GM12892 (cell line): Measurements from ENCODE around the gene PHPT1.
"Not testable (repeated sequence)": the region's sequence is repeated elsewhere in the genome, so short reads cannot be mapped to it uniquely, and the experiment has no call there.

ENCODE experiments used
- DNase-seq: peaks from one replicate; pipeline ENCODE4 v3.0.0; 2011; ENCODE audit not compliant: insufficient read length
- FAIRE-seq: peaks from 2 replicates; lab custom pipeline; 2011; peaks lifted over from hg19 to GRCh38; lab: Jason Lieb, UNC
- POLR2A ChIP-seq: IDR thresholded peaks from 2 replicates; pipeline ENCODE4 v1.6.1; 2011; ENCODE audit warnings: low read depth, low read length, control low read depth
- POLR2AphosphoS5 ChIP-seq: IDR thresholded peaks from 2 replicates; pipeline ENCODE4 v1.6.1; 2011; ENCODE audit warnings: low read depth, low read length, control low read depth
- TAF1 ChIP-seq: IDR thresholded peaks from 2 replicates; pipeline ENCODE4 v1.6.1; 2011; ENCODE audit warnings: low read depth, mild to moderate bottlenecking, control low read depth, low read length, borderline replicate concordance

PHPT1 gene

DNA sequence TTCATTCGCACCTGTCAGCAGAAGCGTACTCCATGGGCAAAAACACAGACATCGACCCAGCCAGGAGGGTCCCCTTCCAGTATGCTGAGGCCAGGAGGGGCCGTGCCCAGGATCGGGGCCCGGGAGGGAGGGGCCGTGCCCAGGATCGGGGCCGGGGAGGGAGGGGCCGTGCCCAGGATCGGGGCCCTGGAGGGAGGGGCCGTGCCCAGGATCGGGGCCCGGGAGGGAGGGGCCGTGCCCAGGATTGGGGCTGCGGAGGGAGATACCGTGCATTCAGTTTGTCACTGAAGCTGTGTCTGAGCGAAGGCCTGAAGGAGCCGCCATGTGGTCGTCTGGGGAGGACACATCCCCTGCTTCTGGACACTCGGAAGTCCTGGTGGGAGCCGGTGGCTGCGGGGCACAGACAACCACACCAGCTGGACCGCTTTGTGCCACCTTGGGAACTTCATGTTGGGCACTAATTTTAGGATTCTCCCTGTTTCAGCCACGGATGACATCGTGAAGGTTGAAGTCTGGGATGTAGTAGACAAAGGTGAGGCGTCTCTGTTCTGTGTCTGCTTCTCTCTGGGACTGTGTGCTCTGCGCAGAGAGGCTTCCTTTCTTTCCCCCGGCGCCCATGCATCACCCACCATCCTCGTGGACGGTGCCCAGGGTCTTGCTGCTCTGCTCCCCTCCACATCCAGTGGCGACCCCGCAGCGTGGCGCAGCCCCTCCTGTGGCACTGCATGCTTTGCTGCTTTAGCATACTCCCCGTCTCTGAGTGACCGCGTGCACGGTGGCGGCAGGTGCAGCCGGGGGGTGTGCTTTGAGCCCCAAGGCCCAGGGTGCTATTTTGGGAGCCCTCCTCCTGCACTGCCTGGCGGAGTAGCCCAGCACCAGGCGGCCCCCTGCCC, 23.7 kb upstream of the PHPT1 start:
- DNase-seq (no peak), FAIRE-seq (no peak)
- TF ChIP-seq POLR2A = no peak
- no peak for TF ChIP-seq POLR2AphosphoS5
- no peak for TF ChIP-seq TAF1

DNA sequence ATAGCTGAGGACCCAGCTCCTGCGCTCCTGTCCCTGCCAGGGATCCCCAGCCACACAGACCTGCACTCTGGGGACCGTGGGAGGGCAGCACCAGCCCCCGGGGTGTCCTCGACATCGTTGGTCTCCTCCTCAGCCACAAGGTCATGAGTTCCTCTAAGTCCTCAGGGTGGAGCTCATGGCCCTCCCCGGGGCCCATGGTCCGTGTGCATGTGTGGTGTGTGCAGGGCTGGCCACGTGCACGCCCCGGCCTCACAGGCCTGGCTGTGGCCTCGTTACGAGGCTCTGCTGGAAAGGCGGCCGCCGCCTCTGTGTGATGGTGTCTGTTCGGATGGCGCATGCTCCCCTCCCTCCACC, 23.0 kb upstream of the PHPT1 start:
- FAIRE-seq (no peak), DNase-seq (no peak)
- TF ChIP-seq POLR2AphosphoS5 (no peak), TAF1 (no peak), POLR2A (no peak)

DNA sequence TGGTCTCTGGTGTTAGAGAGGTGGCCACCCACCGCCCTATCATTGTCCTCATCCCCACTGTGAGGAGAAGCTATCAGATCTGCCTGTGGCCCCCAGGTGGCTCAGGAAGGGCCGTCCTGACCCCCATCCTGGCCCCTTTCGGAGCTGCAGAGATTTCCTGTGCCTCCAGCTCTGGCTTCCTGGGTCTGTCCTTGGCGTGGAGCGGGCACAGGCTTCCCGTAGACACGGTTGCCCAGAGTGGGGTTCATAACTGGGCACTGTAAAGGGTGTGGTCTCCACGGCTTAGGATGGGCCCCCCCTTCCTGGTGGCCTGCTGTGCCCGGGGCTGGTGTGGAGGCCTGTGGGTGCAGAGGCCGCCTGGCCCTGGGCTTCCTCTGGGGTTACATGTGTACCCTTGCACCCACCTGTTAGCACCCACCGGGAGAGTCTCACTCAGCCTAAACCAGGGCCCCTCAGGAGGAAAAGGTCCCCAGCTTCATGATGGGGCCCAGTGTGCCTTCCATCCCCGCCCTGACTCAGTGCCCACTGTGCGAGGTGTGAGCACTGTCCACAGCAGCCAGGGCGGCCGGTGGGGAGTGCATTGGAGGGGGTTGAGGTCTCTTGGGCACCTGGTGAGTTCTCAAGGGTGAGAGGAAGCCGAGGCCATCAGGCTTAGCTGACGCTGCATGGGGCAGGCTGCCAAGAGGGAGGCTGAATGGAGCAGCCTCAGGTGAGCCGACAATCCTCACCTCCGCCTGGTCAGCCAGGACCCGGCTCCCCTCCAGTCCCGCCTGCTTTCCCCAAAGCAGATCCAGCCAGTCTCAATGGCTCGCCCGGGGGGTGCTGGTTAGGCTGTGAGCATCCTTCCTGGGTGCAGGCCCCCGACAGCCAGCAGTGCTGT, 22.3 kb upstream of the PHPT1 start:
- FAIRE-seq (no peak), DNase-seq (no peak)
- TF ChIP-seq POLR2A = no peak
- no peak for TF ChIP-seq TAF1
- no peak for TF ChIP-seq POLR2AphosphoS5

DNA sequence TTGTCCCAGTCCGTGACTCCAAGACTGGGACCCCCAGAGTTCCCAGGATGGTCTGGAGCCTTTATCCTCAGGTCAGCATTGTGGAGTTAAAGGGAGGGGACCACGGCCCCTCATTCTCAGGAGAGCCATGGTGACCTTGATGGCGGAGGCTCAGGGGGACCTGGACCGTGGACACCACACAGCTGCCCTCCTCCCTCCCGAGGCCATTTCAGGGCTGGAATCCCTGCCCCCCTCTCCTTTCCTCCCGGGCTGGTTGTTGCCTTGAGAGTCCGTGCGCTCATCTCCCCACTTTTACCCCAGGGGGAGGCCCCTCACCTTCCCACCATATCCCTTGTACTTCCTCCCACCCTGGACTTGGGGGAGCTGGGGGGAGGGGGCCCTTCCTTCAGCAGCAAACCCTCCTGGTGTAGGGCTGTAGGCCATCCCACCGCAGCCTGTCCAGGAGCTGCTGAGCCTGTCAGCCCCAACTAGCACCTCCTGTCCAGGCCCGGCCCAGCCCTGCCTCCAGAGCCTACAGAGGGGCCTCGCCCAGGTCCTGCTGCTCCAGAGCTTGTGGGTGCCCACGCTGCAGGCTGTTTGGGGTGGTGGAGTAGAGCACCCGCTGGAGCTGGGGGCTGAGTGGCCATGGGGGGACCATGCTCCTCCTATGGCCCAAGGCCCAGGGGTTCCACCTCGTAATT, 21.3 kb upstream of the PHPT1 start:
- DNase-seq (no peak), FAIRE-seq (no peak)
- TF ChIP-seq POLR2AphosphoS5 (no peak), TAF1 (no peak), POLR2A (no peak)

DNA sequence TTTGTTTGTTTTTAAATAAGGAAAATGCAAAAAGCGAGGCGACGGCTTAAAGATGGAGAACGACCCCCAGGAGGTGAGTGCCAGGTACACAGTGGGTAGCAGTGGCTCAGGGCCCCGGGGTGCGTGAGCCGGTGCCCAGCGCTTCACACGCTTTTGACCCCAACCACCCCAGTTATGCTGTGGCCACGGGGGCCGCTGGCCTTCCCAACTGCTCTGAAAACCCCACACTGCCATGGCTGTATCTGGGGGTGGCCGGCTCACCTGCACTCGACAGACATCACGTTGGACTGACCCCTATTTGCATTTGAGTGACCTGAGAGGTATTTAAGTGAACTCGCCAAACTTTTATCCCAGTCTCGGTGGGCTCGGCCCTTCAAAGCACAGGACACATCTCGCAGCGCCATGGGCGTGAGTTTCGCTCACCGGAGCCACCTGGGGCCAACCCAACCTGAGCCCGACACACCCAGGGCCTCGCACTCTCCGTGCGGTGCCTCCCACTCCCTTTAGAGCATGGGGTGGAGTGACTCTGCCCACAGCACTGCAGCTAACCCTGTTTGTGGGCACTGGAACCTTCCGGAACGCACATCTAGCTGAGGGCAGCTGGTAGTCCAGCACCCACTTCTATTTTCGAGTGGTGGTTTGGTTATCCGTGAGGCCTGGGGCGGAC, 20.6 kb upstream of the PHPT1 start:
- DNase-seq (no peak), FAIRE-seq (no peak)
- TF ChIP-seq POLR2AphosphoS5 (no peak), TAF1 (no peak), POLR2A (no peak)

DNA sequence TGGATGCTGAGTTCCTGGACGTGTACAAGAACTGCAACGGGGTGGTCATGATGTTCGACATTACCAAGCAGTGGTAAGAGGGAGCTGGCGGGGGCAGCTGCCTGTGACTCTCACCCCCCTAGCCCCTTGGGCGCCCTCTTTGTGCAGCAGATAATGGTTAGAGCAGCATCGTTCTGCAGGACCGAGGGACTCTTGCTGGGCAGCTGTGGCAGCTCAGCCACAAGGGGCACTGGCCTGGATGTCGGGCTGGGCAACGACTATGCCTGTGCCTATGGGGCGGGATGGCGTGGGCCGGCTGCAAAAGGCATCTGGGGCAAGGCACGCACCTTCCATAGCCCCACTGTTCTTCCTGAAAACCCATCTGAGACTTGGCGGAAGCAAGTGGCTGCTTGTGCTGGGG, 19.8 kb upstream of the PHPT1 start:
- no peak for FAIRE-seq
- DNase-seq = no peak
- no peak for TF ChIP-seq POLR2AphosphoS5
- TF ChIP-seq POLR2A = no peak
- TF ChIP-seq TAF1 = no peak

DNA sequence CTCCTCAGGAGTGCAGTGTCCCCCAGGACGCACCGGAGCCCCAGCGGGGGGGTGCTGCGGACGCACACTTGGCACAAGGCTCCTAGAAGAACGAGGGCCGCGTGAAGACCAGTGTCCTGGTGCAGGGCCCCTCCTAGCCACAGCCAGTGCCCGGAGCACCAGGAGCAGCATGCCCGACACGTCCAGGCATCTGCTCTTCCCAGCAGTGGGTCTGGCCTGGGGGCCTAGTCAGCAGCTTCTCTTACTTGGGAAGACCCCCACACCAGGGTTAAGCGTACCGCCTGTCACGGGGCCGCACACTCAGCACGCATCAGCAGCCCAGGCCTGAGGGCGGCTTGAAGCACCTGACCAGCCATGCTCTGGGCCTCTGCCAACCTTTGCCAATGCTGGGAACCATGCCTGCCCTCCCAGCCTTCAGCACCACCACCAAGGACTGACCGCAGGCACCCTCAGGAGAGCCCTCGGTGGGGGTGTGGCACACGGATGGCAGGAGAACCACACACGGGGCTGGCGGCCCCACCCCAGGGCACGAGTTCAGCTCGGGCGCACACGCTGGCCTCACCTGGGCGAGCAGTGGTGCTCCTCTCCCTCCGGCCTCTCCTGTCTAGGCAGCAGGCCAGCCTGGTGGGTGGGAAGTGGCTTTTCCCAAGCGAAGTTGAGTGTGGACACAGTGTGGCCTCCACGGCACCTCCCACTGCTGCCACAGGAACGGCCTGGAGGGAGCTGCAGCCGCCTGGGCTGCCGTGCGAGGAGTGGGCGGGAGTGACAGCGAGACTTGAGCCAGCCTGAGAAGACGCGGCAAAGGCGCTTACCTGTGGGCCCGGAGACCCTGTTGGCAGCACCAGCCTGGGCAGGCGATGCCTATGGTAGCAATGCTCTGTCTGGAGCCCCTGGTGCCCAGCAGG, 19.0 kb upstream of the PHPT1 start:
- no peak for TF ChIP-seq TAF1
- TF ChIP-seq POLR2A = no peak
- no peak for FAIRE-seq
- DNase-seq = no peak

DNA sequence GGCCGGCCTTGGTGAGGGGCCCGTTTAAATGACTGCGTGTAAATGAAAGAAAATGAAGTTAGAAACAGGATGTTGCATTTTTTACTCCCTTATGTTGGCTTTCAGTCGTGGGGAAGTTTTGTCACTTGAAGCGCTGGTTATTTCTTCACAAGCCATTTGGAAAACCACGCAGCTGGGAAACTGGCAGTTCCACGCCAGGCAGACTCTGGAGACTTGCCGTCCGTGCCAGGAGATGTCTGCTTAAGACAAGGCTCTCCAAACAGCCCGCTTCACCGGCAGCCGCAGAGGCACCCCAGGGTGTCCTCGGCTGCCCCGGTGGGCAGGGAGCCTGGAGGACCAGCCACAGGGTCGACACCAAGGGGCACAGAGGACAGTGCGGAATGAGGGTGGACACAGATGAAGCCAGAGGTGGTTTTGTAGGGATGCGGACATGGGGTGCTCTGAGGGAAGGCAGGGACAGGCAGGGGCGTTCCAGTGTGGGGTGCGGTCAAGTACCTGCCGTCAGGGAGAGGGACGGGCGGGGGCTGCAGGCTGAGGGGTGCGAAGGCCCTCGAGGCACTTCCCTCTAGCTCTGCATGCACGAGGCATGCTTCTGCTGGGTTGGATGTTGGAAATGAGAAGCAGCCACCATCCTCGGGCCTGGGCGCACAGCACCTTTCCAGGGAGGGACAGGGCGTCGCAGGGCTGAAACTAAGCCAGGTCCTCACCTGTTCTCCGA, 18.0 kb upstream of the PHPT1 start:
- DNase-seq (no peak), FAIRE-seq (no peak)
- TF ChIP-seq POLR2AphosphoS5 (no peak), TAF1 (no peak), POLR2A (no peak)

DNA sequence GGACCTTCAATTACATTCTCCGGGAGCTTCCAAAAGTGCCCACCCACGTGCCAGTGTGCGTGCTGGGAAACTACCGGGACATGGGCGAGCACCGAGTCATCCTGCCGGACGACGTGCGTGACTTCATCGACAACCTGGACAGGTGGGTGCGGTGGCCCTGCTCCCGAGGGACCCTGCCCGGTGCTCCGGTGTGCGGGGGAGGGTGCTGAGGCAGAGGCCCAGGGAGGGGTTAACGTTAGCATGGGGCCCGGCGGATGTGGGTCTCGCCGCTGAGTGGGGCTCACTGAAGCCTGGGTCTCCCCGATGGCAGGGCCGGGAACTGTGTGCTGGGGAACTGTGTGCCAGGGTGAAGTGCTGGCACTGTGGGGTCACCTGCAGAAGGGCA, 17.5 kb upstream of the PHPT1 start:
- TF ChIP-seq TAF1 (no peak), POLR2AphosphoS5 (no peak; the same call in 1 of the 2 replicates), POLR2A (no peak)
- no peak for FAIRE-seq
- no peak for DNase-seq

DNA sequence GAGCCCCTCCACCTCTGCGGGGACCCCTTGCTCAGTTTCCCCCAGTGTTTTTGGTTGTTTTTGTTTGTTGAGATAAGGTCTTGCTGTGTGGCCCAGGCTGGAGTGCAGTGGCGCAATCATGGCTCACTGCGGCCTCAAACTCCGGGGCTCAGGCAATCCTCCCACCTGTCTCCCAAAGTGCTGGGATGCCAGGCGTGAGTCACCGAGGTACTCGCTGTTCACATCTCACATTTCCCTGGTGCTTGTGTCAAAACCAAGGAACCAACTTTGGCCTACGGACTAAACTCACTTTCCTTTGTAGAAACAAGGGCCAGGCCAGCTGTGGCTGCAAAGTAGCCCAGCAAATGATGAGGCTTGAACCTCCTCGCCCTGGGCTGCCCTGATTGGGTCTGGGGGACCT, 16.6 kb upstream of the PHPT1 start:
- DNase-seq = no peak
- no peak for FAIRE-seq
- TF ChIP-seq TAF1 (no peak), POLR2AphosphoS5 (no peak)

DNA sequence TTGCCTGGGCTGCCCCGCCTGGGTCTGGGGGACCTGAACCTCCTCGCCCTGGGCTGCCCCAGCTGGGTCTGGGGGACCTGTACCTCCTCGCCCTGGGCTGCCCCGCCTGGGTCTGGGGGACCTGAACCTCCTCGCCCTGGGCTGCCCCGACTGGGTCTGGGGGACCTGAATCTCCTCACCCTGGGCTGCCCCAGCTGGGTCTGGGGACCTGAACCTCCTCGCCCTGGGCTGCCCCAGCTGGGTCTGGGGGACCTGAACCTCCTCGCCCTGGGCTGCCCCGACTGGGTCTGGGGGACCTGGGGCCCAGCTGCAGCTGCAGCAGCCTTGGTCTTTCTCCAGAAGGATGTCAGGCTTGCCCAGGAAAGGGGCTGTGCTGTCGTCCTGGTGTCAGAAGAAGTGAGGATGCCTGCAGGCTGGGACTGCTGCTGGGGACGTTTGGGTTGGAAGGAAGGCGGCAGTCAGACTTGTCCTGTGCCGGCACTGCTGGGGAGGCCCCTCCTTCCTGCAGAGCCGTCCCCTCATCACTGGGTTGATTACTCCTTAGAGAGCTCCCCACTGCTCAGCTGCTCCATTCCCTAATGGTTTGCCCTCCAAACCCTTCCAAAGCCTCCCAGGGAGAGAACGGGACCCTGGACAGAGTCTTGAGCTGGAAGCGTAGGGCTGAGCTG, 15.7 kb upstream of the PHPT1 start:
- DNase-seq, FAIRE-seq: not testable (repeated sequence)
